CD4-positive, alpha-beta T cell treated with Interleukin-17A for 4 hours (primary cell): Measurements from ENCODE around the gene ITGB8.

Experiments used
- DNase-seq: peaks from one replicate; pipeline ENCODE4 v3.0.0-alpha.2; 2020; ENCODE audit warnings: mixed read lengths

ITGB8 gene

DNA sequence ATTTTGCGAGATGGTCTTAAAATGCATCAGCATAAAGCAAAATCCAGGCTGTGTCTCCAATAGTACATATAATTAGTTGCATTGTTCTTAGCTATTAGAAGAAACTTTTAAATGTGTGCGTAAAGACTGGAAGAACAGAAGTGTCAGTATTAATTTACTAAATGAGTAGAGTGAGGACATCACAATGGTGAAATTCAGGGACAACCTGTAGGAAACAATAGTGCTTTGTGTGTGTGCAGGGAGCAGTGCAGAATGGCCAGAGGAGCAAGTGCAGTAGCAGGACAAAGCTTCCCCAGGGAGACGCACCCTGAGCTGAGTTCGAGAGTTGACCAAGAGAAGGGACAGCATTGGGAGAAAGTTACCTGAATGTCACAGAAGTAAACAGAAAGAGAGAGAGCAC lies 13.7 kb downstream of the ITGB8 start:
- DNase-seq: no peak

DNA sequence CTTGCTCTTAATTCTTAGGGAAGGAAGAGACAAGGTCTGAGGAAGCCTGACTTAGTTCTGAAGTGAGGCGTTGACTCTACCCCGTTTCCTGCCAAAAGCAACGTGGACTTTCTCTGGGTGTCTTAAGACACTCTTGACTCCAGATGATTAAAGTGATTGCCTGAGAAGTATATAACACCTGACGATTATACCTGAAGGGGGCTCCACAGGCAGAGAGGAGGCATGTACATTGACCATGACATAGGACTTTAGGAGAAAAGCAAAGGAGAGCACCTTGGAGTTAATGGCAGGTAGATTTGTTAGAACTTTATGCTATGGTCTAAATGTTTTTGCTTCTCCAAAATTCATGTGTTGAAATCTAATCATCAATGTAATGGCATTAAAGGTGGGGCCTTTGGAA lies 15.9 kb downstream of the ITGB8 start:
- no peak for DNase-seq

DNA sequence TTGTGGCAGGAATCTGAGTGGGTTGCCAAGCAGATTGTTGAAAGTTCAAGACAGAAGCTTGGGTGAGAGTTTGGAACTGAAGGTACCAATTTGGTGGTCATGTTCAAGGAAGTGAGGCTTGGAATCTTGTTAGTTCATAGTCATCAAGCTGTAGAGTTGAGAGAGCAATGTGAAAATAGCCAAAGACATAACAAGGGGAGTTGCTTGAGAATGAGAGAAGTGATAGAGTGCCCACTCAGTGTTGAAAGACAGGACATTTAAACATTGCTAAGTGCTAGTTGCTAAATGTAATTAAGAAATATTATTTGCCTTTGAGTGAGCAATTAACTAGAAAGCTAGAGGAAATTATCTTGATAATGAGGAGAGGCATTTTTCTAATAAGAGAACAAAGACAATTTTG lies 17.0 kb downstream of the ITGB8 start:
- no peak for DNase-seq

DNA sequence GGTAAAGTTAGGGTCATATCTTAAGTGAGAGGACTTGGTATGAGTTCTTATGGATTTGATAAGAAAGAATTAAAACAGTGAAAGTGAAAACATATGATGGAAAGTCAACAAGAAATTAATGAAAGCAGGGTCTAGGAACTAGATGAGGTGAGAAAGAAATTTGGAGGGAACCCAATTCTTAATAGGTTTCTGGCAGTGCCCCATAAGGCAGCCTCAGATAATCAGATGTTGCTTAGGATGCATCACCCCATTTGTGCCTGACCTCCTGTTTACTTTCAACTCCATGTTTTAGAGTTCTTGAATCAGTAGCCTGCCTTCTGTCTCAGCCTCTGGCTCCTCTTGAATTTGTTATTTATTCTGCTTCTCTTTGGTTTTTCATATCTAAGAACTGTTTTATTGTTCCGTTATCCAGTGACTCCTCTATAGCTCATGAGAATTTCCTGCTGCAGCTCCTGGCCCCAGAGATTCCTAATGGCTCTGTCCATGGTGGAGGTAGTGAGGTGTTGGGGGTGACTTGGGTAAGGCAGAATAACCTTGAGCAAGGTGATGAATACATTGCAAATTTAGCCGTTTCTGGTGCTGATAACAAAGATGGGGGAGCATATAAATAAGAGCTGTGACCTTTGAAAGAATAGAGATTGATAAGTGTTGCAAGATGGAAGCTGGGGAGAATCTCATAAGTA lies 17.6 kb downstream of the ITGB8 start:
- no peak for DNase-seq

DNA sequence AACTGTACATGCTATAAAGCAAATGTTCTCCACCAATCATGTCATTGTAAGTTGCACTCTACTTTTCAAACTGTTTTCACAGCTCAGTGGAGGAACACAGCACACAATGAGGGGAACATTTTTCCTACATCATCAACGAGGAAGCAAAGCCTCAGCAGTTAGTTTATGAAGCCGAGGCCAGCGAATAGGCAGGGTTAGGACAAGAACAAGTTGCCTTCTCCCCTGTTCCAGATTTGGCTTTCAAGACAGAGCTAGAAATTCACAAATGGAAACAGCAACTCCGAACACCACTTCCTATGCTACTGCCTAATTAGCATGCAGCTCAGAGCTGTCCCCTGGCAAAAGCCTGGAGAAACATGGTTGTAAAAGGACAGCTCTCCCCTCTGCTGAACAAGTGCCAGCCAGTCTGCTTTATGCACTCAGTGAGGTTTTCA lies 19.8 kb downstream of the ITGB8 start:
- no peak for DNase-seq

DNA sequence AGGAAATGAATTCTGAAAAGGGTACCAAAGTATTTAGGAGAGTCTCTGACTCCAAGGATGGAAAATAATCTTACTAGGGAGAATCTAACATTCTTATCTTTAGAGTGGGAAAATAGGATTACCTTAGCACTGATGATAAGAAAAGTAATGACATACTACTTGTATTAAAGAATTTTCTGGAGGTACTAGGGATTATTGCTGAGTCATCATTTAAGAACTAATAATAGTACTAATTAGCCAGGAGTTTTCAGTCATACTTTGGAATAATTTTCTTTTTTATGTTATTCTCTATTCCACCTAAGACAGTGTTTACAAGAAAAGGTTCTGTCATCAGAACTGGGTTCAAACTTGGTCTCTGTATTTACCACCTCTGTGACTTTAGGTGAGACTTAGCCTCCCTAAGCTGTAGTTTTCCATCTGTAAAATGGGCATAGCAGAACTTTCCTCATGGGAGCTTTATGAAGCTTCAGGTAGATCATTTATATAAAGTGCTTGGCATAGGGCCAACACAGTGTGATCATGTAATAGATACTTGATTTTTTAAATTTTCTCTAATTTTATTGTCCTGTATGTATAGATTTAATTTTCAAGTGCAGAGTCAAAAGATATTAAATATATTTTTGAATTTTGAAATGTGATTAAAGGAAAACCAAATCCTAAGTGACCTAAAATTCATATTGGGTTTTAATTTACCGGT lies 20.4 kb downstream of the ITGB8 start:
- DNase-seq: no peak

DNA sequence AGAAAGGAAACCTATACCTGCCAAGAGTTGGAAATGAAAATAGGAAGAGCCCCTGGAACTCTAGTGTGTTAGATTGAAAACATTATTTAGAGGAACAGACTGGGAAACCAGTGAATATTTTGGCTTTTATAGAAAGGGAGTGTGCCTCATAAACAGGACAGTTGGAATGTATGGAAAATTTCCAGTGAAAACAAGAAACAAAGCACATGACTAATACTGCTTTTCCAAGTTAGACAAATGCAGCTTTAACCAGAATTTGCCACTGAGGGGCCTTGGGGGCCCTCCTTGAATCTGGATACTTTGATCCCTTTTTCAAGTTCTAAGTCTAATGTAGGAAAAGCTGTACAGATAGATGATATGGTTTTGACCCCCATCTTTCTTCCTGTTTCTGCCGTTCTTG lies 21.2 kb downstream of the ITGB8 start:
- no peak for DNase-seq

DNA sequence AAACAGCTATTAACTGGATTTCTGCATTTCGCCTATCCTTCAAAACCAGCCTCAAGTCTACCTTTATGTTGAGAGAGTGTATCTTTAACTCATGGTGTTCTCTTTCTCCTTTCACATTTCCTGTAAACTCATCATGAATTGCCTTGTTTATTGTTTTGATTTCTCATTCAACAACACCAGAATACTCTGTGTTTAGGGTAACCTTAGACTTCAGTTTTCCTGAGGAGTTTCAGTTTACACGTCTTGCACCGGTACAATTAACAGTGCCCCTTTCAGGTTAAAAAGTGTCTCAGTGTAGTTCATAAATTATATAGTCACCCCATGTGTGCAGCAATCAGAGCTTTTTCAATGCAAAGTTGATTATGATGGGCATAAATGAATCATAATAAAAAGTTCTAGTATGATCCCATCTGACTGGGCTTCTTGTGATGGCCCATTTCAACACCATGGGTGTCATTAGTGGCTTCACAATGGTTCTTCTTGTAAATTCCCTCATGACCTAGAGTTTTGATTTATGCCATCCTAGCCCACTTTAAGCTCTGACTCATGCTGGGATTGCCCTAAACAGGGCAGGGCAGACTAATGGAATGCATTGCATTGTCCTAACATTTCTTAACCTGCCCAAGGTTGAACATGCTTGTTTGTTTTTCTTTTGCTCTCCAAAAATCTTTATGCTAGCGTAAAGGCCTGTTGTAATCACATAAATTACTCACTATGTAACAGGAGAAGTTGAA lies 22.0 kb downstream of the ITGB8 start:
- no peak for DNase-seq

DNA sequence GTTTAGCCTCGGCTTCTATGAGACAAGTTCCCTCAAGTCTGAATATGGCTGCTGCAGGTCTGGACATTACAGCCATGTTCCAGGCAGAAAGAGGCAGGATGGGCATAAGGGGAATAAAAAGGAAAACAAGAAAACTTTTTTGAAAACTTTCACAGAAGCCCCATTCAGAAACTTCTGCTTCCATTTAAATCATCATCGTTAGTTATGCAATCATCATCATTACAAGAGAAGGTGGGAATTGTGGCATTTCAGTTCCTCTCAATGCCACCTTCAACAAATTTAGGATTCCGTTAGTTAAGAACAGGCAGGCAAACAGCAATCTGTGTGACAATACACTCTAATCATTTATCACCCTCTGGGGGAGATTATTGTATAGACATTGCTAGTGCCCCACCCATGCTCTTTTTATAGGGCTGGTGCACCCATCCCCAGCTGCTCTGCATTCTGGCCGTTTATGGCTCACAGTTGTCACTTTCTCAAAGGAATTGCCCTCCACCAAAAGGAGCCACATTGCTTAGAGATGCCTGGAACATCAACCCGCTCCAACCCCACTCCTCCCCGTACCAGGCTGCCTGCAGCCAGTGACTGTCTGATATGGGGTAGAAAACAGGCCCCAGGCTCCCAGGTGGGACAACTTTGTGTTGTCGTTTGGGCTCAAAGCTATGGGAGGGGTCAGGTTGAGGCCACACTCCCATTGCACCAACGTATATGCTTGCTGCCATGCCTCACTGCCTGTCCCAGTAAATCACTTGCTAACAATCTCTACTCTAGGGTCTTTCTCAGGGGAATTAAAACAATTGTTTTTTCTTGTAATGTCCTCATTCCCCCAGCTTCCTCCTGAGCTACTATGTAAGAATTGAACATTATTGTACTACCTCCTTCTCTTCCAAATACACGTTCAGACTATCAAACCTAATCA lies 24.2 kb downstream of the ITGB8 start:
- DNase-seq: no peak

DNA sequence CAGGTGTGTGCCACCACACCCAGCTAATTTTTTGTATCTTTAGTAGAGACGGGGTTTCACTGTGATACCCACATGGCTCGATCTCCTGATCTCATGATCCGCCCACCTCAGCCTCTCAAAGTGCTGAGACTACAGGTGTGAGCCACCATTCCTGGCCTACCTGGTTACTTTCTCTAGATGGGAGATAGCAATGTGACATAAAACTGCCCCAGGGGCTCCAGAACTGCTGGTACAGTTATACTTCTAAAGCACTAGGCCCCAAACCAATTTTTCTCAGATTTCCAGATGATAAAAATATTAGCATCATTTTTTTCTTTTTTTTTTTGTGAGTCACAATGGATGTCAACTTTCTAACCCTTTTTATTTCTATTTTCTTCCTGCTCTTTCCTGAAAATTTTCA lies 27.4 kb downstream of the ITGB8 start:
- no peak for DNase-seq

DNA sequence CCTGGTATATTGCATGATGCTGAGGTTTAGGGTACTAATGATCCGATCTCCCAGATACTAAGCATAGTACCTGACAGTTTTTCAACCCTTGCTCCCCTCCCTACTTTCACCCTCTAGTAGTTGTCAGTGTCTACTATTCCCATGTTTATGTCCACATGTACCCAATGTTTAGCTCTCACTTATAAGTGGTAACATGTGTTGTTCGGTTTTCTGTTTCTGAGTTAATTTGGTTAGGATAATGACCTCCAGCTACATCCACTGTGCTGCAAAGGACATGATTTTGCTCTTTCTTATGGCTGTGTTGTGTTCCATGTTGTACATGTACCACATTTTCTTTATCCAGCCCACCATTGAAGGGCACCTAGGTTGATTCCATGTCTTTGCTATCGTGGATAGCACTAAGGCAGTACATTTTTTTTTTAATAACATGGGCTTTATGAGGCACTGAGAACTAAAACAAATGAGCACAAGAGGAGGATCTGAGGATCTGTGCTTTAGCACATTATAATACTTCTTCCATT lies 28.1 kb downstream of the ITGB8 start:
- no peak for DNase-seq

DNA sequence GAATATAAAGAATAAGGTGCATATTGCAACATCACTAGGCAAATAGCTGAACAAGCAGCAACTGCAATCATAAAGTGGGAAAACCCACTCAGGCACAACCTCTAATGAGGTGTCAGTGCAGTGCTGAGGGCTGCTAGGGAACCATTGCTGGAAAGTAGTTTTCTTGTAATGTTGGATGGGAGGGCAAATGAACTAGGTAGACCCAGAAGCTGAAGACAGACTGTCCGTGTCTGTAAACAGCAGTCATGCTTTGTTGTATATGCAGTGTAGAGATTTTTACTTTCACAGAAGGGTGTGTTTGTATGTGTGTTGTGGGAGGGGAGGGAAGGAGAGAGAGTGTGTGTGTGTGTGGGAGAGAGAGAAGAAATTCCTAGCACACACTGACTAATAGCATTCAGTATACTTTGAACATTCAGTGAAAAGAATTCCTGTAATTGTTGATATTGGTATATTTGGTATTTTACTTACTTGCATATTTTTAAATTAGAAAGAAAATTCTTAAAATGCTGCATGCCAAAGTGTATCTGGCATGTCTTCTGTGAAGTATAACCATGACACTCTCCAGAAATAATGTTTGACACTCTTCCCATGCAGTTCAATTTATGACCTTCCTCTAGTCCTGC lies 28.8 kb downstream of the ITGB8 start:
- no peak for DNase-seq

DNA sequence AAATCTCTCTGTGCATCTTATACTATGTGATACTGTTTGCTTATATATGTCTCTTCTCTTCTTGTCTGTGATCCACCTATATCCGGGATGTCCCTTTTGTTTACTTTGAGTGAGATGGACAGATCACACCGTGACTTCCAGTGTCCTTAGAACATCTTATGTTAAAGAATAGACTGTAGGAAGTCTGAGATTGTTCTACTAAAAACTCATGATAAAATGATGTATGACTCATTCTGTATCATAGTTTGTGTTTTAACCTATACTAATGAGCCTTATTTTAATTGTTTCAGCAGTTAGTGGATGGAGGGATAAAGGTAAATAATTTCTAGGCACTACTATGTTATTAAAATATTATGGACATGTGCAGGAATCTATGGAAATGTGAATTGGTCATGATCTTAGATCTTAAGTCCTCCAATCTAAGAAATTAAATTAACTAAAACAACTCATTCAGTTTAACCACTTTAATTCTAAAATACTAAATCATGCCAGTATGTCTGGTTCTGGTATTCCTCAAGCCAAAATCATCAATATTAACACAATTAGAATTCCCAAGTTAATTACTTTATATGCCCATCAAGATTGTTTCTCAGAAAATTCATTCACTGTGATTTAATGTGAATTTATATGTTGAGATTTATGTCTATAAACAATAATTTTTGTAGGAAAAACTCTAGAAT lies 32.0 kb downstream of the ITGB8 start:
- DNase-seq: no peak

DNA sequence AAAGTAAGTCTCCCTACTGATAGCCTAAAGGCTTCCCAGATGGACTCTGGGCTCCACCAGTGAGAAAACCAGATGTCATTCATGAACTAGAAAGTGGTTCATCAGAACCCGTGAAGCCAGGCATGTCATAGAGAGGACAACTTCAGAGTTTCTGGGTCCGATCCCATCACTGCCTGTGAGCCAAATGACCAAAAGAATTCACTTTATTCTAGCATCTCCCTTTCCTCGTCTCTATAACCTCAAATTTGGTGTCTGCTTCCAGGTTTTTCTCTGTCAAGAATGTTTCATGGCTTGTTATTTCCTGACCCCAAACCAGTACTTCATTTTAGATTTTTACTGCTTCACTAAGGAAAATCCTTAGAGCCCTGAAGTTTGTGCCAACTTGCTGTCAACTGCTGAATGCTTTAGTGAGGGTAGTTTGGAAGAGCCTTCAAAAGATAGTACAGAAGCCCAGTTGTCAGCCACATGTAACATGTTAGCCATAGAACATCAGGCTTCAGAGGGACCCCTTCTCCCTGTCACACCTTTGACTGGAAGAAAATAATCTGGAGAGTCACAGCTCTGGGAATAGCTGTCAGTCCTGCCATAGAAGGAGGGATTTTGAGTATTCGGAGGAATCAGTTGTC lies 34.0 kb downstream of the ITGB8 start:
- no peak for DNase-seq

DNA sequence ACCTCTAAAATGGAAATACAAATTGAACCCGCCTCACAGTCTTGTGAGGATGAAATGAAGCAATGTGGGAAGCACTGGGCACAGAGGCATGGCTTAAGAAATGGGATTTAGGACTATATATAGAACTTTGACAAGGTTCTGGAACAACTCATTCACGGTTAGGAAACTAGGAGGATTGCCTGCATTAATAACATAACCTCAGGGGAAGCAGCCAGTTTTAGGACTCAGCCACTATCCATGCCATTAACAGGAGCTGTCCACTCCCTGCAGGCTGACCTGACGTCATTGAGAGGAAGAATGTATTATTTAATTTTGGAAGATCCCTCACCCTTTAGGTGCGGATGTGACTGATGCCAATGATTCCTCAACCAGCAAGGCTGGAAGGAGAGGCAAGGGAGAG lies 34.8 kb downstream of the ITGB8 start:
- DNase-seq: no peak

DNA sequence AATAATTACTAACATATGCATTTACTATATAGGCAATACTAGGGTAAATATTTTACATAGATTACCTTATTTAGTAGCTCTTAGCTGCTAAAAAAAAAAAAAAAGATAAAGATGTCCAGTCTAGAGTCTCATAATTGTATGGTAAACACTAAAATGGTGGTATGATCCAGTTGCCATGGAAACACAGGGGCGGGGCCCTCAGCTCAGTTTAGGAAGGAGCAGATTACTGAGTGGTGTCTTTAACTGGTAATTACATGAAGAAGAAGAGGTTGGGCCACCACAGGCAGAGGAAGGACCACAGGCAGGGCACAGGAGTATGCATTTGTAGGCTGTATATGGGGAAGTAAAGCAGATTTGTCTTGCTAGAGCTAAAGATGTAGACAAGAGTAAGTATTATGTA lies 43.7 kb downstream of the ITGB8 start:
- DNase-seq: no peak

DNA sequence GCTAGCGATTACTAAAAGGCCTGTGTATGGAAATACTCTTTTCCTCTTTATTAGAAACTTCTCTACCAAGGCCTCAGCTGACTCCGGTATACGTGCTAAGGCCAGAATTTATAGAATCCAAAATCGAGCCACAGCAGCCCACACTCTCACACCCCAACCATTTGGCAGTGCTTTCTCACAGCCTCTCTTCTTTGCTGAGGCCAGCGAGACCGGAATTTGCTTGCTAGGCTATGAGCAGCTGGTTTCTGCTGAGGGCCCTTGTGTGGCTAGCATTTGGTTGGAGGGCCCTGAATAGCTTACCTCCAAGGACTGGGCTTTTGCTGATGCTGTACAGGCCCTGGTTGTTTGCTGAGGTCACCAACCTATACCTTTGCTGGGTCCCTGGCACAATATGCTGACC lies 46.1 kb downstream of the ITGB8 start:
- DNase-seq: no peak

DNA sequence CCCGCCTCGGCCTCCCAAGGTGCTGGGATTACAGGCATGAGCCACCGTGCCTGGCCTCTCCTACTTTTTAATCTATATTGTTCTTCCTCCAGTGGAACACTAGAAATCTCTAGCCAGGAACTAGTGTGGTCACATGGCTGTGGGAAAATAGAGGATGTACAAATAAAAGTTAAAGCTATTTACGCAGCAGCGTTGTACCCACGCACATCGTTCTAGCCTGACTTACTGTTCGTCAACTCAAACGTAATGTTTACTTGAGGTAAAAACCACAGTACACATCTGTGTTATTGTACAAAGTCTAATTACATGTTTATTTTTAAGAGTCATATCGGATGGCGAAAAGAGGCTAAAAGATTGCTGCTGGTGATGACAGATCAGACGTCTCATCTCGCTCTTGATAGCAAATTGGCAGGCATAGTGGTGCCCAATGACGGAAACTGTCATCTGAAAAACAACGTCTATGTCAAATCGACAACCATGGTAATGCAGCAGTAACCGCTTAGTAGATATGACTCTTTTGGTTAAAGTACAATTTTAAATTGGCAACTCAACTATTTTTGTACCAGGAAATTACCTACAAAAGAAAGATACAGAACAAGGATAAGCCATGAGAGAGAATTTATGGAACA lies 50.8 kb downstream of the ITGB8 start:
- no peak for DNase-seq

DNA sequence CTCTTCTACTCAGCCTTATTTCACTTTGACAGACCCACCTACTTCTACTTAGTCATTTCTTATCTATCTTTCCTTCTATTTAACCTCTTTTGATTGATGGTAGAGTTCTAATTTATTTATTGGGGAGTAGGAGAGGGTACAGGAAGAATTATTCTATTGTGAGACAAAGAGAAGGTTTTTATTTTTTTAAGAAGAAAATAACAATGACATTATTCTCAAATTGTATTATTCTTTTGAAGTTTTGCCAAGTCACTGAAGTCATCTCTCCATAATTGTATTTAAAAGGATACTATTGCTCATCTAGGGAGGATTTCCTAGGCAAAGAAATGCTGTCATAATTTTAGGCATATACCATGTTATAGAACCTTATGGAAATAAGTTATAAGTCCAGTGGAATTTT lies 52.7 kb downstream of the ITGB8 start:
- no peak for DNase-seq

DNA sequence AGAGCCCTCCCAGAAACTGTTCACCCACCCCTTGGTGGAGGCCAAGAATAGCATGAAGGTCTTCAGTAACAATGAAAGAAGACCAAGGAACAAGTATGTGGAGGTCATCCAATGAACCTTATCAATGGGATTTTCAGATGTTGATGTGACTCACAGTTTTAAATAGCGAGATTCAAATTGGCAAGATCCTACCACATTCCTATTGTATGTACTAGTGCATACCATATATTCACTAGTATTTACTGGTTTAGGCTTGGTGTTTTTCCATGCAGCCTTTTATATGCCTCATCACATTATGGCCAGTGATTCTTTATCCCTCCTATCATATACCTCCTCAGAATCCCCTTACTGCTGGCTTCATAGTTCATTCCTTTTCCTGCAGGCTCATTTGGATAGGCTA lies 54.4 kb downstream of the ITGB8 start:
- DNase-seq: no peak

DNA sequence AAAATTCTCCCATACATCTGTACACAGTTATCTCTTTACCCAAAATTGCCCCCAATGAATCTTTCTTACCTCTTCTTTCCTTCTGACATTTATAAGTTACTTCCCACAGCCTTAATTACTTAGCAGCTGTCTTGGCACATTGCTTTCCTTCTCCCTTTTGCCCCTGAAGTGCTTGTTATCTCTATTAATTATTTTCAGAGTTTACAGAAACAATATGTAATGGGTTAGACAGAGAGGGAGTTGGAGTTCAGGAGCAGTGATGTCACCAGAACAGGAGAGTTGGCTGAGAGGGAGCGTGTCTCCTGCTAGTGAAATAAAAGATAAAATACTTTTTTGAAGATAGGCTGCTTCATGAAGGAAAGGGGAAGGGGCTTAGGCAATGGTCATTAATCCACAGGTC lies 57.4 kb downstream of the ITGB8 start:
- no peak for DNase-seq
